Osteocyte (in vitro differentiated cells): Measurements from ENCODE around the gene PPARA. TPM values are rescaled to one million over a fixed set of nuclear protein-coding genes. Genes with fewer than 3 reads are reported as not detected.

ENCODE experiments used
- DNase-seq: peaks from one replicate; pipeline ENCODE4 v3.0.0; 2021; ENCODE audit warnings: mixed read lengths; ENCODE audit not compliant: unreplicated experiment; ENCODE audit errors: extremely low spot score
- H3K27ac Mint-ChIP-seq: one replicate; pipeline ENCODE4 v1.8.0; 2021; ENCODE audit warnings: mild to moderate bottlenecking, mixed read lengths; ENCODE audit not compliant: unreplicated experiment
- H3K27me3 Mint-ChIP-seq: one replicate; pipeline ENCODE4 v1.8.0; 2021; ENCODE audit warnings: mixed read lengths; ENCODE audit not compliant: unreplicated experiment
- H3K36me3 Mint-ChIP-seq: one replicate; pipeline ENCODE4 v1.8.0; 2021; ENCODE audit warnings: mixed read lengths; ENCODE audit not compliant: unreplicated experiment
- H3K4me1 Mint-ChIP-seq: one replicate; pipeline ENCODE4 v1.8.0; 2021; ENCODE audit warnings: mixed read lengths; ENCODE audit not compliant: unreplicated experiment
- H3K4me3 Mint-ChIP-seq: one replicate; pipeline ENCODE4 v1.8.0; 2021; ENCODE audit warnings: mild to moderate bottlenecking, moderate library complexity, mixed read lengths; ENCODE audit not compliant: unreplicated experiment
- H3K9me3 Mint-ChIP-seq: one replicate; pipeline ENCODE4 v1.8.0; 2021; ENCODE audit warnings: mixed read lengths; ENCODE audit not compliant: unreplicated experiment
- total RNA-seq: library from RNA; stranded (reverse); gene quantifications from 2 replicates; pipeline ENCODE4 v1.2.1, GENCODE V29; 2021
- TF ChIP-seq, protein P1 (sequence below): fragments of 200-600 bp; sonication (generic); IDR thresholded peaks from 2 replicates; pipeline ENCODE4 v1.5.0; 2021; ENCODE audit warnings: antibody characterized with exemption, mild to moderate bottlenecking, moderate library complexity

Gene PPARA
- total RNA-seq, 1 donor from 2014 or later = 21.9 TPM

GRCh38 chr22:46203601-46203980 is 53.3 kb downstream of the PPARA start:
- TF ChIP-seq, protein P1, sequence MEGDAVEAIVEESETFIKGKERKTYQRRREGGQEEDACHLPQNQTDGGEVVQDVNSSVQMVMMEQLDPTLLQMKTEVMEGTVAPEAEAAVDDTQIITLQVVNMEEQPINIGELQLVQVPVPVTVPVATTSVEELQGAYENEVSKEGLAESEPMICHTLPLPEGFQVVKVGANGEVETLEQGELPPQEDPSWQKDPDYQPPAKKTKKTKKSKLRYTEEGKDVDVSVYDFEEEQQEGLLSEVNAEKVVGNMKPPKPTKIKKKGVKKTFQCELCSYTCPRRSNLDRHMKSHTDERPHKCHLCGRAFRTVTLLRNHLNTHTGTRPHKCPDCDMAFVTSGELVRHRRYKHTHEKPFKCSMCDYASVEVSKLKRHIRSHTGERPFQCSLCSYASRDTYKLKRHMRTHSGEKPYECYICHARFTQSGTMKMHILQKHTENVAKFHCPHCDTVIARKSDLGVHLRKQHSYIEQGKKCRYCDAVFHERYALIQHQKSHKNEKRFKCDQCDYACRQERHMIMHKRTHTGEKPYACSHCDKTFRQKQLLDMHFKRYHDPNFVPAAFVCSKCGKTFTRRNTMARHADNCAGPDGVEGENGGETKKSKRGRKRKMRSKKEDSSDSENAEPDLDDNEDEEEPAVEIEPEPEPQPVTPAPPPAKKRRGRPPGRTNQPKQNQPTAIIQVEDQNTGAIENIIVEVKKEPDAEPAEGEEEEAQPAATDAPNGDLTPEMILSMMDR = no peak
- Mint-ChIP-seq H3K4me3 (no peak overlapping the region), H3K27me3 (no peaks in the 10 kb centered on the region), H3K36me3 (peaks cover 37% of the 10 kb centered on the region), H3K4me1 (no peaks in the 10 kb centered on the region), H3K9me3 (peaks cover 3% of the 10 kb centered on the region), H3K27ac (no peak overlapping the region)
- no peak for DNase-seq

DNA sequence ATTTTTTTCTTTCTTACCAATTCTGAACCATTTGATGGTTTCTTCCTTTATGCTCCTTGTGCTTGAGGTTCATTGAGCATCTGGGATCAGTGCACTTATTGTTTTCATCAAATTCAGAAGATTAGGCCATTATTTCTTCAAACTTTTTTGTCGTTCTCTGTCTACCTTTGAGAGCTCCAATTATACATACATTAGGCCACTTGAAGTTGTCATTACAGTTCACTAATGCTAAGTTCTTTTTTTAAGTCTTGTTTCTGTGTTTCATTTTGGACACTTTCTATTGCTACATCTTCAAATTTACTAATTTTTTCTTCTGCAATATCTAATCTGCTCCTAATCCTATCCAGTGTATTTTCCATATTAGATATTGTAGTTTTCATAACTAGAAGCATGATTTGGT is 58.9 kb downstream of the PPARA start:
- DNase-seq = no peak
- Mint-ChIP-seq H3K4me1 (no peaks in the 10 kb centered on the region), H3K4me3 (no peak overlapping the region), H3K27ac (no peak overlapping the region), H3K36me3 (peaks cover 51% of the 10 kb centered on the region), H3K27me3 (no peaks in the 10 kb centered on the region), H3K9me3 (peaks cover 16% of the 10 kb centered on the region)
- TF ChIP-seq, protein P1 = no peak

DNA sequence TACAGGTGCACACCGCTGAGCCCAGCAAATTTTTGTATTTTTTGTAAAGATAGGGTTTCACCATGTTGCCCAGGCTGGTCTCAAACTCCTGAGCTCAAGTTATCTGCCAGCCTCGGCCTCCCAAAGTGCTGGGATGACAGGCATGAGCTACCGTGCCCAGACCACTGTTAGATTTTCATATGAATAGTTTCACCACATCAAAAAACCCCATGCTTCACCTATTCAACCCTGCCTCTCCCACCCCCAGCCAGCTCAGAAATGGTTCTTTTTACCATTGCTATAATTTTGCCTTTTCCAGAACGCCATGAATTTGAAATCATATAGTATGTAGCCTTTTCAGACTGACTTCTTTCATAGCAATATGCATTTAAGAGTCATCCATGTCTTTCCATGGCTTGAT is 61.9 kb downstream of the PPARA start:
- Mint-ChIP-seq H3K4me3 (no peak overlapping the region), H3K36me3 (peaks cover 64% of the 10 kb centered on the region), H3K4me1 (no peaks in the 10 kb centered on the region), H3K27me3 (no peaks in the 10 kb centered on the region), H3K27ac (no peak overlapping the region), H3K9me3 (peaks cover 16% of the 10 kb centered on the region)
- TF ChIP-seq, protein P1 = no peak
- DNase-seq = no peak

- Mint-ChIP-seq H3K4me3 (no peak overlapping the region), H3K27me3 (no peaks in the 10 kb centered on the region), H3K9me3 (peaks cover 16% of the 10 kb centered on the region), H3K27ac (no peak overlapping the region), H3K4me1 (no peaks in the 10 kb centered on the region), H3K36me3 (peaks cover 67% of the 10 kb centered on the region)
- no peak for DNase-seq
- TF ChIP-seq, protein P1 = no peak
Observed at GRCh38 chr22:46213052-46213451, 62.7 kb downstream of the PPARA start.

GRCh38 chr22:46214149-46214548 is 63.8 kb downstream of the PPARA start:
- Mint-ChIP-seq H3K36me3 (peaks cover 62% of the 10 kb centered on the region), H3K4me1 (no peaks in the 10 kb centered on the region), H3K9me3 (peaks cover 7% of the 10 kb centered on the region), H3K27me3 (no peaks in the 10 kb centered on the region), H3K27ac (no peak overlapping the region), H3K4me3 (no peak overlapping the region)
- TF ChIP-seq, protein P1 = no peak
- DNase-seq = no peak
